ENCODE results near the gene EPSTI1. TPM values are rescaled to one million over a fixed set of nuclear protein-coding genes. Genes with fewer than 3 reads are reported as not detected.

The EPSTI1 gene
- total RNA-seq, 1 donor from 2014 or later, result 4.6 TPM

DNA sequence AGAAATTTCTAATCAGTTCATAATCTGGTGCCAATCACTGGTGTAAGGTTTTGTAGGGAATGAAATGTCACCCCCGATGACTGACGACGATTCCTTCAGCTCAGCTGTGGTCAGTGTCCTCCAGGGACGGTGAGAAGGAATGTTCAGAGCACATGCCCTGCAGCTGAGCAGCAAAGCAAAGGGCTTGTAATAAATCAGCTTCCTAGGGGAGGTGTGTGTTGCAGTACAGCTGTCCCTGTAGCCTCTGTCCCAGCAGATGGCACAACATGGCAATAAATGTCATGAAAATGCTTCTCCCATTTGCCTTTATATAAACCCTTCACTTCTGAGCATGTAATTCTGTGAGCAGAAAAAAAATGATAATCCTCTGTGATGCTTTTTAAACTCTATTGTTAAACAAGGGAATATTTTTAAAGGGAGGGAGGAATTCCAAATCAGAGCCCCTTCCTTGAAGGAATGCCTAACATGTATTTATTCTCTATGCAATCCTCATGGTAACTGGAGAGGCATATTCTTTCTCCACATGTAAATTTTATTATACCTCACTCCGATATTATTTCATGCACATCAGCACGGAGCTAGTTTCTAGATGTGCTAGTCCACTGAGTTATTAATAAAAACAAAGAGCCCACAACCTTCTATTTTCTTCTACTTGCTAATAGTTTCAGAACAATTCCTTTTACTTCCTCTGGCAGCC is 108.1 kb downstream of the EPSTI1 start:
- DNase-seq (ENCODE audit: low read depth), result peak; percentile 3
- TF ChIP-seq, protein P1, sequence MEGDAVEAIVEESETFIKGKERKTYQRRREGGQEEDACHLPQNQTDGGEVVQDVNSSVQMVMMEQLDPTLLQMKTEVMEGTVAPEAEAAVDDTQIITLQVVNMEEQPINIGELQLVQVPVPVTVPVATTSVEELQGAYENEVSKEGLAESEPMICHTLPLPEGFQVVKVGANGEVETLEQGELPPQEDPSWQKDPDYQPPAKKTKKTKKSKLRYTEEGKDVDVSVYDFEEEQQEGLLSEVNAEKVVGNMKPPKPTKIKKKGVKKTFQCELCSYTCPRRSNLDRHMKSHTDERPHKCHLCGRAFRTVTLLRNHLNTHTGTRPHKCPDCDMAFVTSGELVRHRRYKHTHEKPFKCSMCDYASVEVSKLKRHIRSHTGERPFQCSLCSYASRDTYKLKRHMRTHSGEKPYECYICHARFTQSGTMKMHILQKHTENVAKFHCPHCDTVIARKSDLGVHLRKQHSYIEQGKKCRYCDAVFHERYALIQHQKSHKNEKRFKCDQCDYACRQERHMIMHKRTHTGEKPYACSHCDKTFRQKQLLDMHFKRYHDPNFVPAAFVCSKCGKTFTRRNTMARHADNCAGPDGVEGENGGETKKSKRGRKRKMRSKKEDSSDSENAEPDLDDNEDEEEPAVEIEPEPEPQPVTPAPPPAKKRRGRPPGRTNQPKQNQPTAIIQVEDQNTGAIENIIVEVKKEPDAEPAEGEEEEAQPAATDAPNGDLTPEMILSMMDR (conservative IDR thresholded peaks at IDR 0.05; ENCODE audit: low read depth, low read length), result peak; percentile 42
- H3K4me3 ChIP-seq (ENCODE audit: low read depth, low read length), result no peak overlapping the region

DNA sequence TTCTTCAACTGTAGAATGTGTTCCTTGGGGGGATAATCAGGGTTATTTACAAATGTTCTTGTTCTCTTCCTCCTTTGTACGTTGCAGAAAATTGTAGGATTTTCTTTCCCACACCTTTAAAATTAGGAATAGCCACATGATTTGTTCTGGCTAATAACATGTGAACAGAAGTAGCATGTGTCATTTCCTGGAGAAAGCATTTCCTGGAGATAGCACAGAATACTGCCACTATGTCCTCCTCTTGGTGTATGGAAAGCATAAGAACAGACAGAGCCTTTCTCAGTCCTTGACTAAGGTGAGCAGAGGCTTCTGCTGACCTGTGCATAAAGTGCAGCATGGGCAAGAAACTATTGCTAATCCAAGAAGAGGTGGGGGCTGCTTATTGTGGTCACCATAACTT is 108.9 kb downstream of the EPSTI1 start:
- TF ChIP-seq, protein P1 (conservative IDR thresholded peaks at IDR 0.05; ENCODE audit: low read depth, low read length), result no peak
- H3K4me3 ChIP-seq (ENCODE audit: low read depth, low read length), result no peak overlapping the region
- DNase-seq (ENCODE audit: low read depth), result no peak

DNA sequence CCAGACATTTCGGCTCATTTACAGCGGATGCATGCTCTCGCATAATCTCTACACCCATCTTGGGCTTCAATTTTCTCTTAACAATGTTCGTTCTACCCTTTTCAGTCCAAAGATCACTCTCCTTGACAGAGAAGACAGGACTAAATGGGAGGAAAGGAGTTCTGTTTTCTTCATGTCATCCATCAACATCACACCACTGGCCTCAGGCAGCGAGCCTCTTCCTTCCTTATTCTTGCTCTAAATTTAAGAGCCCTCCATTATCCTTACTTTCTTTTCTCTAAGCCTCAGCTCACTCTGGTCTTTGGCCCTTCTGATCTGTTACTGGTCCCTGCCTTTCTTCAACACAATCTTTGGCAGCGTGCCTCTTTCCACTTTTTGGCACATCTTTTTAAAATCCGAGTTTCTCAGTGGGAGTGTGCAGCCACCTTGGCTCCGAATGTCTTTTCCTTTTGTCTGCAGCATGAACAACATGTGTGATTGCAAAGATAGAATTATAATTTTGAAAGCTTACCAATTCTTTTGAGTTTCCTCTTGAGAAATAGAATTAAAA is 111.9 kb downstream of the EPSTI1 start:
- TF ChIP-seq, protein P1 (conservative IDR thresholded peaks at IDR 0.05; ENCODE audit: low read depth, low read length), result no peak
- H3K4me3 ChIP-seq (ENCODE audit: low read depth, low read length), result no peak overlapping the region

DNA sequence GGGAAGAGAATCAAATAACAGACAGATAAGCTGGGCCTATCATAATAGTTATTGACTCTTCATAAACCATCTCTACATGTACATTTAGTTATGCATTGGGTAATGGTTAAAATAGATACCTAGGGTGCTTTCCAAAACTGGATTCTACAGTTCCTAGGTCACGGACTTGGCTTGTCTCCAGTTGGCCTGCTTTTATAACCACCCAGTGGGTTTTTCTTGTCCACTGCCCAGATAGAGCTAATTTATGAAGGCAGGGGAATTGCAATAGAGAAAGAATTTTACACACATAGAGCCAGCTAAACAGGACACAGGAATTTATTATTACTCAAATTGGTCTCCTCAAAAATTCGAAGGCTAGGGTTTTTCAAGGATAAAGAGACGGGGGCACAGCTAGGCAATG is 113.3 kb downstream of the EPSTI1 start:
- no peak for DNase-seq (ENCODE audit: low read depth)
- TF ChIP-seq, protein P1 (conservative IDR thresholded peaks at IDR 0.05; ENCODE audit: low read depth, low read length), result no peak
- no peak overlapping the region for H3K4me3 ChIP-seq (ENCODE audit: low read depth, low read length)

More for the DNA sequence above, 111.9 kb downstream of the EPSTI1 start:
- DNase-seq (ENCODE audit: low read depth), result no peak

DNA sequence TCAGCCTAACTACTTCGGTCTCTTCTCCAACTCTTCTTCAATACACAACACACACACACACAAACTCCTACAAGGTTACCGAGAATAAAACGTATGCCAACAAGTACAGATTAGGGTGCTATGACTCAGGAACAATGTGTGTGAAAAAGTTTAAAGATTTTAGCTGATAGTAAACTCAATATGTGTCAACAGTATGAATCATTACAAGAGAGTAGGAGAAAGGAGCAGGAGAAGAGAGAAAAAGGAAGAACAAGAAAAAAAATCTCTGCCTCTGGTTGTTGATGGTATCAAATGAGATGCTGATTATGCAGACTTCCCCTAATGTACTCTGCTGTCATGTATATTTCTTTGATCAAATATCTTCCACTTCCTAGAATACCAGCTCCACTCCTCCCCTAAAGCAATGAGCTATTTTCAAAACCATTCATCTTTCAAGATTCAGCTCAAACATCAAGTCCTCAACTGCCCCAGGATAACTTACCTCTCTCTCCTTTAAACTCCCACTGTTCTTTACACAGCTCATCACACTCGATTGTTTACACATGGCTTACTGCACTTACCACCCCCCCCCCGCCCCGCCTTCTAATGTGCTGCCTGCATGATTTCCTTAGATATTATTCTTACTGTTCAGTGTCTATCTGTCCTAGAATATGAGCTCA is 115.0 kb downstream of the EPSTI1 start:
- TF ChIP-seq, protein P1 (conservative IDR thresholded peaks at IDR 0.05; ENCODE audit: low read depth, low read length), result no peak
- H3K4me3 ChIP-seq (ENCODE audit: low read depth, low read length), result no peak overlapping the region
- no peak for DNase-seq (ENCODE audit: low read depth)

DNA sequence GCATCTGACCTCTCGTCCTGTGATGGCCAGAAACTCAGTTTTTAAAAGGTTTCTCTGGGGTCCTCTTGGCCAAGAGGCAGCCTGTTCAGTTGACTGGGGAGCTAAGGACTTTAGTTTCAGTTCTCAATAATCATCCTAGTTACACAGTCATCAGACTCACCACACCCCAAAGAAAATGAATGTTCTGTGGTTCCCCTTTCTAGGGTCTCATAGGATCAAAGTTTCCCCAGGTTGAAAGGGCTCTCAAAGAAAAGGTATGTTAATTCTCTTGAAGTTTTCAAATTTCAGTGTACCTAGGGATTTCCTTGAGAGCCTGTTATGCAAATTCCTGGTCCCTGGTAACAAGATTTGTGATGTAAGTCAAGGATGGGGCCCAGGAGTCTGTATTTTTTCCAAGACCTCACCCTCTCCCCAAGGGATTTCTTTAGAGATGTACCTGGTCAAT is 115.7 kb downstream of the EPSTI1 start:
- no peak for DNase-seq (ENCODE audit: low read depth)
- TF ChIP-seq, protein P1 (conservative IDR thresholded peaks at IDR 0.05; ENCODE audit: low read depth, low read length), result no peak
- no peak overlapping the region for H3K4me3 ChIP-seq (ENCODE audit: low read depth, low read length)
